AG10803 (cell line): ENCODE results near the gene ZSWIM6.
"Not testable (repeated sequence)": the region's sequence is repeated elsewhere in the genome, so short reads cannot be mapped to it uniquely, and the experiment has no call there.

ENCODE experiments used
- DNase-seq: peaks from one replicate; pipeline ENCODE4 v3.0.0; 2010; ENCODE audit warnings: low read depth
- H3K4me3 ChIP-seq: 2 replicates; pipeline ENCODE4 v1.5.1; 2011; ENCODE audit warnings: mild to moderate bottlenecking, low read length, control low read depth
- CTCF ChIP-seq: conservative IDR thresholded peaks from 2 replicates; pipeline ENCODE4 v1.5.1; 2011; ENCODE audit warnings: mild to moderate bottlenecking, low read length, control low read depth, inconsistent platforms

Gene ZSWIM6

GRCh38 chr5:61405511-61406295 lies 73.6 kb downstream of the ZSWIM6 start:
- H3K4me3 ChIP-seq: no peak overlapping the region
- TF ChIP-seq CTCF: no peak
- no peak for DNase-seq

- not testable (repeated sequence) for H3K4me3 ChIP-seq, DNase-seq
Observed at GRCh38 chr5:61406497-61406896, 74.4 kb downstream of the ZSWIM6 start.

GRCh38 chr5:61407706-61408270 lies 75.7 kb downstream of the ZSWIM6 start:
- no peak overlapping the region for H3K4me3 ChIP-seq
- no peak for DNase-seq
- TF ChIP-seq CTCF: no peak

GRCh38 chr5:61408476-61409168 lies 76.6 kb downstream of the ZSWIM6 start:
- TF ChIP-seq CTCF: no peak
- peak overlapping the region; percentile 31 for H3K4me3 ChIP-seq
- peak; percentile 100 for DNase-seq

- TF ChIP-seq CTCF: no peak
- peak; percentile 96 for DNase-seq
Observed at GRCh38 chr5:61409568-61409967, 77.5 kb downstream of the ZSWIM6 start.

GRCh38 chr5:61410811-61411210 lies 78.8 kb downstream of the ZSWIM6 start:
- no peak overlapping the region for H3K4me3 ChIP-seq
- DNase-seq: no peak
- TF ChIP-seq CTCF: no peak

More at GRCh38 chr5:61409568-61409967, 77.5 kb downstream of the ZSWIM6 start:
- no peak overlapping the region; the same call in 1 of the 2 replicates for H3K4me3 ChIP-seq

GRCh38 chr5:61412361-61412760 lies 80.3 kb downstream of the ZSWIM6 start:
- no peak for TF ChIP-seq CTCF
- no peak overlapping the region for H3K4me3 ChIP-seq
- DNase-seq: no peak

GRCh38 chr5:61413205-61413604 lies 81.1 kb downstream of the ZSWIM6 start:
- not testable (repeated sequence) for DNase-seq, H3K4me3 ChIP-seq
